Hypothalamus (tissue), 51 donors: ENCODE measurements around the gene GFOD1.
A peak's percentile ranks its signal among the peaks of the same experiment; 100 is the strongest.
"Not testable (repeated sequence)": the region's sequence is repeated elsewhere in the genome, so short reads cannot be mapped to it uniquely, and the experiment has no call there.

ENCODE experiments used
- DNase-seq, 51 donors: peaks; one replicate each; lab custom pipeline; 2025; lab: John Stamatoyannopoulos, UW

The GFOD1 gene

GRCh38 chr6:13445744-13446115 lies 41.7 kb downstream of the GFOD1 start:
- no peak for DNase-seq

GRCh38 chr6:13445005-13445743 lies 42.2 kb downstream of the GFOD1 start:
- peak in 12 of 51 donors; percentile 6 to 43 (median 22) for DNase-seq

- DNase-seq: no peak
These were observed 42.8 kb downstream of the GFOD1 start for GRCh38 chr6:13444604-13445003.

GRCh38 chr6:13443978-13444377 lies 43.4 kb downstream of the GFOD1 start:
- not testable (repeated sequence) for DNase-seq

- DNase-seq: no peak
These were observed 45.6 kb downstream of the GFOD1 start for GRCh38 chr6:13441778-13442177.

- no peak for DNase-seq
These were observed 47.8 kb downstream of the GFOD1 start for GRCh38 chr6:13439644-13440043.

- DNase-seq: no peak
These were observed 49.3 kb downstream of the GFOD1 start for GRCh38 chr6:13438126-13438525.

- no peak for DNase-seq
These were observed 50.0 kb downstream of the GFOD1 start for GRCh38 chr6:13437218-13437996.

GRCh38 chr6:13436399-13437217 lies 50.8 kb downstream of the GFOD1 start:
- DNase-seq: no peak

GRCh38 chr6:13435477-13436246 lies 51.7 kb downstream of the GFOD1 start:
- DNase-seq: no peak

GRCh38 chr6:13434777-13435176 lies 52.6 kb downstream of the GFOD1 start:
- DNase-seq: no peak

- DNase-seq: not testable (repeated sequence)
These were observed 53.1 kb downstream of the GFOD1 start for GRCh38 chr6:13434135-13434775.

- no peak for DNase-seq
These were observed 53.7 kb downstream of the GFOD1 start for GRCh38 chr6:13433709-13434121.

- DNase-seq: no peak
These were observed 54.7 kb downstream of the GFOD1 start for GRCh38 chr6:13432526-13433184.

GRCh38 chr6:13431861-13432465 lies 55.4 kb downstream of the GFOD1 start:
- peak in 3 of 51 donors; percentile 11 to 31 (median 20) for DNase-seq

GRCh38 chr6:13431059-13431656 lies 56.2 kb downstream of the GFOD1 start:
- DNase-seq: no peak

GRCh38 chr6:13429406-13429753 lies 58.0 kb downstream of the GFOD1 start:
- DNase-seq: no peak

GRCh38 chr6:13428583-13429405 lies 58.6 kb downstream of the GFOD1 start:
- DNase-seq: peak in 3 of 51 donors; percentile 22 to 24 (median 22)
